Measurements from ENCODE around the gene MACROD2.
"Not testable (repeated sequence)": the region's sequence is repeated elsewhere in the genome, so short reads cannot be mapped to it uniquely, and the experiment has no call there.

Gene MACROD2

DNA sequence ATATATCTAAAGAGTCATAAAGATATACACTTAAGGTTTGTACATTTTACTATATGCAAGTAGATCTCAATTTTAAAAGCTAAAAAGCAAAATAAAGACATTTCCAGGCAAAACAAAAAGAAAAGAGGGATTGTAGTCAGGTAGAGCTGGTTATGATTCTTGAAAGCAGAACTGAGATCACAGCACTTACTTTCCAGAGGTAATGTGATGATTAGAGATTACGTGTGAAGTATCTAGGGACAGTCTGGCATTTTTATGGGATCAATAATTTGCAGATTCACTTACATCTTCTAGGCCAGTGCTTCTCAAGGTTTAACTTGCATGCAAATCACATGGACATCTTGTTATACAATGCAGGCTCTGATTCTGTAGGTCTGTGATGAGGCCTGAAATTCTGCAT is 1982.4 kb downstream of the MACROD2 start:
- Histone ChIP-seq H3K4me2 (ENCODE audit: low read length) (no peak overlapping the region), H3K27ac (no peak overlapping the region), H3K9ac (no peak overlapping the region), H3K36me3 (ENCODE audit: control insufficient read depth, insufficient read depth, low read length) (no peaks in the 10 kb centered on the region), H3K4me3 (ENCODE audit: low read depth, low read length) (no peak overlapping the region), H3K27me3 (ENCODE audit: control insufficient read depth, insufficient read depth, low read length) (no peaks in the 10 kb centered on the region), H3K79me2 (no peaks in the 10 kb centered on the region), H2AFZ (no peak overlapping the region), H3K9me3 (ENCODE audit: control insufficient read depth, low read length) (no peaks in the 10 kb centered on the region), H3K4me1 (no peaks in the 10 kb centered on the region)
- TF ChIP-seq, protein P1, sequence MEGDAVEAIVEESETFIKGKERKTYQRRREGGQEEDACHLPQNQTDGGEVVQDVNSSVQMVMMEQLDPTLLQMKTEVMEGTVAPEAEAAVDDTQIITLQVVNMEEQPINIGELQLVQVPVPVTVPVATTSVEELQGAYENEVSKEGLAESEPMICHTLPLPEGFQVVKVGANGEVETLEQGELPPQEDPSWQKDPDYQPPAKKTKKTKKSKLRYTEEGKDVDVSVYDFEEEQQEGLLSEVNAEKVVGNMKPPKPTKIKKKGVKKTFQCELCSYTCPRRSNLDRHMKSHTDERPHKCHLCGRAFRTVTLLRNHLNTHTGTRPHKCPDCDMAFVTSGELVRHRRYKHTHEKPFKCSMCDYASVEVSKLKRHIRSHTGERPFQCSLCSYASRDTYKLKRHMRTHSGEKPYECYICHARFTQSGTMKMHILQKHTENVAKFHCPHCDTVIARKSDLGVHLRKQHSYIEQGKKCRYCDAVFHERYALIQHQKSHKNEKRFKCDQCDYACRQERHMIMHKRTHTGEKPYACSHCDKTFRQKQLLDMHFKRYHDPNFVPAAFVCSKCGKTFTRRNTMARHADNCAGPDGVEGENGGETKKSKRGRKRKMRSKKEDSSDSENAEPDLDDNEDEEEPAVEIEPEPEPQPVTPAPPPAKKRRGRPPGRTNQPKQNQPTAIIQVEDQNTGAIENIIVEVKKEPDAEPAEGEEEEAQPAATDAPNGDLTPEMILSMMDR (IDR thresholded peaks at IDR 0.05), result no peak

DNA sequence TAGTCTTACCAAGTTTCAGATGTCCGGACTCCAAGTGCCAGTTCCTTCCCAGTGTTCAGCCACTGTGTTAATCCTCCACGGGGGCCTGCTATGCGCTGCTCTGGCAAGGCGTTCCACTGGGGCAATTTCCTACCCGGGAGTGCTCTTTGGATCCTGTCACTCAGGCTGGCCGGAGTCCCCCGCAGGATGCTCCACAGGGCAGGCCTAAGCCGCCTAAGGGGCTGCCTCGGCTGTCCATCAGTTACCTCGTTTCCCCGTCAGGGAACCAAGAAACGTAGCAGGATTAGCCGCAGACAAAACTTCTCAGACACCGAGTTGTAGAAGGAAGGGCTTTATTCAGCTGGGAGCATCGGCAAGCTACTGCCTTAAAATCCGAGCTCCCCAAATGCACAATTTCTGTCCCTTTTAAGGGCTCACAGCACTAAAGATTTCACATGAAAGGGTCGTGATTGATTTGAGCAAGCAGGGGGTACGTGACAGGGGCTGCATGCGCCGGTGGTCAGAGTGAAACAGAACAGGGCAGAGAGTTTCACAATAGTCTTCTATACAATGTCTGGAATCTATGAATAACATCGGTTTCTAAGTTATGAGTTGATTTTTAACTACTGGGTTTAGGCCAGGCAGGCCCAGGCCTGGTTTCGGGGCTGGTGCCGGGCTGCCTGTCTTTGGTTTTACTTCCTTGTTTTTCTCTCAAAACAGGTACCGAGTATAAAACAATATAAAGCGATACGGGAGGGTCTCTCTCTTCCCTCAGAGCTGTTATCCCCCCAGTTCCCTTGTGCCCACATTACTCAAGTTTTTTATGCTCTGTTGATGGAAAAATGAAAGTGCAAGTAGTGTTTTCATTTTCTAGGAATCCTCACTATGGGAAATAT is 1990.4 kb downstream of the MACROD2 start:
- H3K79me2 ChIP-seq; H3K4me3 ChIP-seq (ENCODE audit: low read depth, low read length); H2AFZ ChIP-seq; H3K27me3 ChIP-seq (ENCODE audit: control insufficient read depth, insufficient read depth, low read length); H3K9ac ChIP-seq; H3K36me3 ChIP-seq (ENCODE audit: control insufficient read depth, insufficient read depth, low read length); H3K4me1 ChIP-seq; H3K4me2 ChIP-seq (ENCODE audit: low read length); H3K27ac ChIP-seq; H3K9me3 ChIP-seq (ENCODE audit: control insufficient read depth, low read length): not testable (repeated sequence)

DNA sequence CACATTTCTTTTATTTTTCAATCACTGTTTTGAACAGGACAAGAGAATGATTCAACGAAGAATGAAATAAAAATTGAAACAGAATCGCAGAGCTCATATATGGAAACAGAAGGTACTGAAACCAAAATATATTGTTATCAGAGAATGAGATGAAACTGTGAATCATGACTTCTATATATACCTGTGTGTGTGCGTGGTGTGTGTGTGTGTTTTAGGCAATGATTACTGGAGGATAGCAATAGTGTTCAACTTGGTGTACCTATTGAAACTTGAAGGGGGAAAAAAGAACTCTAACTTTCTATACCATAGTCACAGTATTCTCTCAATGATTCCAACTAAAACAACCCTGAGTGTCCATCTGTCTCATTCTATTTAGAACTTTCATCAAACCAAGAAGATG is 1991.4 kb downstream of the MACROD2 start:
- no peaks in the 10 kb centered on the region for H3K27me3 ChIP-seq (ENCODE audit: control insufficient read depth, insufficient read depth, low read length)
- no peak overlapping the region for H2AFZ ChIP-seq
- no peaks in the 10 kb centered on the region for H3K9me3 ChIP-seq (ENCODE audit: control insufficient read depth, low read length)
- no peak overlapping the region for H3K4me2 ChIP-seq (ENCODE audit: low read length)
- TF ChIP-seq, protein P1 (IDR thresholded peaks at IDR 0.05), result no peak
- no peak overlapping the region for H3K4me3 ChIP-seq (ENCODE audit: low read depth, low read length)
- no peak overlapping the region for H3K9ac ChIP-seq
- no peak overlapping the region for H3K27ac ChIP-seq
- H3K4me1 ChIP-seq, result no peaks in the 10 kb centered on the region
- no peaks in the 10 kb centered on the region for H3K79me2 ChIP-seq
- H3K36me3 ChIP-seq (ENCODE audit: control insufficient read depth, insufficient read depth, low read length), result no peaks in the 10 kb centered on the region

DNA sequence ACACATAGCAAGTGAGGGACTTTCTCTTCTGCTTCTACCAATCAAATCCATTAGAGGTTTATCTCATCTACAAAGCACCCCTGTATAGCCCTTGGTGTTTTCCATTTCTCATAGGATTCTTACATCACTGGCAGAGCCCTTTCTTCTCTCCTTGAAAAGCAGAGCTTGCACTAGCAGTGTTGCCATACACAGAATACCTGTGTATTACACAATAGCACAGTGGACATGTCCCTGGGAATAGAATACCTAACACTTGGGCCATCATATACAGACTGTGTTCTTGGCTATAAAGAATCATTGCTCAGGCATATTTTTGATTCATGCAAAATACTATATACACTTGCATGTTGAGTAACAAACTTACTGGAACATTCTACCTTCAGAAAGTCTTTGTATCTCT is 1996.0 kb downstream of the MACROD2 start:
- Histone ChIP-seq H3K4me3 (ENCODE audit: low read depth, low read length) (no peak overlapping the region), H3K27ac (no peak overlapping the region), H3K27me3 (ENCODE audit: control insufficient read depth, insufficient read depth, low read length) (no peaks in the 10 kb centered on the region), H3K79me2 (no peaks in the 10 kb centered on the region), H3K36me3 (ENCODE audit: control insufficient read depth, insufficient read depth, low read length) (no peaks in the 10 kb centered on the region), H2AFZ (no peak overlapping the region), H3K9me3 (ENCODE audit: control insufficient read depth, low read length) (no peaks in the 10 kb centered on the region), H3K4me1 (no peaks in the 10 kb centered on the region), H3K9ac (no peak overlapping the region), H3K4me2 (ENCODE audit: low read length) (no peak overlapping the region)
- TF ChIP-seq, protein P1 (IDR thresholded peaks at IDR 0.05), result no peak

DNA sequence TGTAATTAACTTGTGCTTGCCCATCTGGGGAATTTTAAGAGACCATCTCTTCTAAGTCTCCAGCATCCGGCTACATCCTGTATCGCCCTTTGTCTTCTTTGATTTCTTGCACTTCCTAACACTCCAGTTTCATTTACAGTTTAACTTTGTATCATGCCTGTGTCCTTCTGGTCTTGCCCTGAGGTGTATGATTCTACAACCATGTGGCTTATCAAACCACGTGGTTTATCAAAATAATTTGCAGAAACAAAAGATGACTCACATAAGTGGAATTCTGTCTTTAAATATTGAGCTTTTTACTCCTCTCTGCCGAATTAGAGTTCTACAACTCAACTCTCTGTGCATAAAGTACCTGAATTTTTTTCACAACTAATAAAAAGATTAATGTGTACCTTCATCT is 1997.2 kb downstream of the MACROD2 start:
- H3K79me2 ChIP-seq, result no peaks in the 10 kb centered on the region
- no peaks in the 10 kb centered on the region for H3K27me3 ChIP-seq (ENCODE audit: control insufficient read depth, insufficient read depth, low read length)
- H3K4me2 ChIP-seq (ENCODE audit: low read length), result no peak overlapping the region
- H2AFZ ChIP-seq, result no peak overlapping the region
- H3K36me3 ChIP-seq (ENCODE audit: control insufficient read depth, insufficient read depth, low read length), result no peaks in the 10 kb centered on the region
- H3K9me3 ChIP-seq (ENCODE audit: control insufficient read depth, low read length), result no peaks in the 10 kb centered on the region
- H3K9ac ChIP-seq, result no peak overlapping the region
- TF ChIP-seq, protein P1 (IDR thresholded peaks at IDR 0.05), result no peak
- no peaks in the 10 kb centered on the region for H3K4me1 ChIP-seq
- H3K4me3 ChIP-seq (ENCODE audit: low read depth, low read length), result no peak overlapping the region
- no peak overlapping the region for H3K27ac ChIP-seq

All from parathyroid adenoma (tissue), 2 donors.